MCF 10A (cell line): ENCODE data around the gene HPCAL1. TPM values are rescaled to one million over a fixed set of nuclear protein-coding genes. Genes with fewer than 3 reads are reported as not detected.

Experiments
- BruUV-seq: library from RNA; stranded (reverse); fragments of 400-500 nt; replicated peaks from 2 replicates; lab custom pipeline; 2021; lab: Mats Ljungman, UMichigan
- CTCF ChIA-PET: fragments of 300-600 bp; sonication (Branson Sonifier 250); formaldehyde crosslinking; extraction: SDS; loops from one replicate; lab custom pipeline; 2021; ENCODE audit warnings: antibody characterized with exemption, inconsistent platforms; lab: Yijun Ruan, JAX
- POLR2A ChIA-PET: fragments of 300-600, 350-650 bp; sonication (Branson Sonifier 250); formaldehyde crosslinking; extraction: SDS; loops from one replicate; lab custom pipeline; 2020; ENCODE audit warnings: antibody characterized with exemption, inconsistent platforms; lab: Yijun Ruan, JAX
- DNase-seq: peaks from one replicate; pipeline ENCODE4 v3.0.0-alpha.2; 2018; ENCODE audit not compliant: unreplicated experiment
- H3K27ac Mint-ChIP-seq: one replicate; pipeline ENCODE4 v1.8.0; 2022; ENCODE audit warnings: mild to moderate bottlenecking, low read depth, mixed read lengths; ENCODE audit not compliant: unreplicated experiment
- H3K27me3 Mint-ChIP-seq: one replicate; pipeline ENCODE4 v1.8.0; 2022; ENCODE audit warnings: mixed read lengths; ENCODE audit not compliant: insufficient read depth, unreplicated experiment
- H3K36me3 Mint-ChIP-seq: one replicate; pipeline ENCODE4 v1.8.0; 2022; ENCODE audit warnings: mild to moderate bottlenecking, moderate library complexity, mixed read lengths; ENCODE audit not compliant: insufficient read depth, unreplicated experiment
- H3K4me1 Mint-ChIP-seq: one replicate; pipeline ENCODE4 v1.8.0; 2022; ENCODE audit warnings: mixed read lengths; ENCODE audit not compliant: insufficient read depth, unreplicated experiment
- H3K4me3 Mint-ChIP-seq: one replicate; pipeline ENCODE4 v1.8.0; 2022; ENCODE audit warnings: mild to moderate bottlenecking, moderate library complexity, mixed read lengths; ENCODE audit not compliant: unreplicated experiment
- H3K9me3 Mint-ChIP-seq: one replicate; pipeline ENCODE4 v1.8.0; 2022; ENCODE audit warnings: mixed read lengths; ENCODE audit not compliant: unreplicated experiment
- CTCF ChIP-seq: fragments of 200-600 bp; IDR thresholded peaks from one replicate; pipeline ENCODE4 v1.8.0; 2022; ENCODE audit warnings: antibody characterized with exemption, mild to moderate bottlenecking; ENCODE audit not compliant: unreplicated experiment
- intact Hi-C: fragments of 100-400 bp; cut with micrococcal nuclease; formaldehyde crosslinking; loops from 2 replicates; pipeline ENCODE4 v1.14.1; 2022
- total RNA-seq: library from RNA; stranded (reverse); gene quantifications from 2 replicates; pipeline ENCODE4 v1.2.3, GENCODE V29; 2022

Gene HPCAL1
- total RNA-seq, 1 experiment from 2014 or later, result 144 TPM

GRCh38 chr2:10353931-10354330 is 51.2 kb downstream of the HPCAL1 start:
- Mint-ChIP-seq H3K4me1 (peaks cover 23% of the 10 kb centered on the region), H3K27ac (peak overlapping the region; percentile 21), H3K4me3 (no peak overlapping the region), H3K9me3 (no peaks in the 10 kb centered on the region), H3K27me3 (no peaks in the 10 kb centered on the region), H3K36me3 (peaks cover 19% of the 10 kb centered on the region)
- POLR2A ChIA-PET, result no interaction called here
- intact Hi-C loops, result no loop called here
- CTCF ChIA-PET, result interaction anchor here (0.5 to 2.4 kb wide), 2 partner anchors 55 to 1511 kb away, joined by 4 to 10 read pairs; no protein-coding TSS in a partner anchor
- no TSS peak for BruUV-seq
- no peak for DNase-seq
- TF ChIP-seq CTCF, result no peak

- Mint-ChIP-seq H3K4me3 (no peak overlapping the region), H3K4me1 (peaks cover 23% of the 10 kb centered on the region), H3K36me3 (peaks cover 19% of the 10 kb centered on the region), H3K9me3 (no peaks in the 10 kb centered on the region), H3K27me3 (no peaks in the 10 kb centered on the region), H3K27ac (peak overlapping the region; percentile 21)
- TF ChIP-seq CTCF, result no peak
- CTCF ChIA-PET, result interaction anchor here (0.5 to 2.4 kb wide), 2 partner anchors 54 to 1512 kb away, joined by 4 to 10 read pairs; no protein-coding TSS in a partner anchor
- intact Hi-C loops, result no loop called here
- POLR2A ChIA-PET, result no interaction called here
- BruUV-seq, result no TSS peak
- no peak for DNase-seq
Observed at GRCh38 chr2:10354399-10354798, 51.7 kb downstream of the HPCAL1 start.

- no peaks in the 10 kb centered on the region for H3K27me3 Mint-ChIP-seq
- peaks cover 23% of the 10 kb centered on the region for H3K36me3 Mint-ChIP-seq
- DNase-seq, result no peak
- no peaks in the 10 kb centered on the region for H3K9me3 Mint-ChIP-seq
- no peak overlapping the region for H3K4me3 Mint-ChIP-seq
- no TSS peak for BruUV-seq
- peaks cover 23% of the 10 kb centered on the region for H3K4me1 Mint-ChIP-seq
- TF ChIP-seq CTCF, result no peak
- intact Hi-C loops, result no loop called here
- CTCF ChIA-PET, result interaction anchor here (0.5 to 1.1 kb wide), 2 partner anchors 54 to 59 kb away, joined by 3 read pairs; no protein-coding TSS in a partner anchor
- H3K27ac Mint-ChIP-seq, result peak overlapping the region; percentile 10
- POLR2A ChIA-PET, result interaction anchor here (0.6 to 0.7 kb wide), 2 partner anchors 100 to 152 kb away, joined by 3 read pairs; no protein-coding TSS in a partner anchor
Observed at GRCh38 chr2:10355471-10356438, 53.1 kb downstream of the HPCAL1 start.

- Mint-ChIP-seq H3K36me3 (peaks cover 26% of the 10 kb centered on the region), H3K4me1 (peaks cover 19% of the 10 kb centered on the region), H3K27me3 (no peaks in the 10 kb centered on the region), H3K27ac (peak overlapping the region; percentile 10), H3K9me3 (no peaks in the 10 kb centered on the region), H3K4me3 (no peak overlapping the region)
- ChIA-PET CTCF (interaction anchor here (0.5 to 1.1 kb wide), 2 partner anchors 53 to 59 kb away, joined by 3 read pairs; no protein-coding TSS in a partner anchor), POLR2A (no interaction called here)
- no peak for TF ChIP-seq CTCF
- BruUV-seq, result no TSS peak
- no peak for DNase-seq
- intact Hi-C loops, result no loop called here
Observed at GRCh38 chr2:10356439-10356811, 53.7 kb downstream of the HPCAL1 start.
